ENCODE data around the gene ERG. TPM values are rescaled to one million over a fixed set of nuclear protein-coding genes. Genes with fewer than 3 reads are reported as not detected.

The ERG gene
- not detected in 2 replicates for total RNA-seq (2014; rRNA removed; shearing (Covaris generic))

GRCh38 chr21:38498057-38498833, at the start of gene ERG:
ERG (minus strand) TSS chr21:38498477; CDS start chr21:38498380, 97 bp downstream.
- no peak for DNase-seq (ENCODE audit: low read depth)

GRCh38 chr21:38544661-38545060, 46.4 kb upstream of the ERG start:
- peak; percentile 8 for DNase-seq (ENCODE audit: low read depth)

- DNase-seq (ENCODE audit: low read depth), result no peak
These were observed 44.0 kb upstream of the ERG start for GRCh38 chr21:38542263-38542662.

GRCh38 chr21:38538353-38538752, 40.1 kb upstream of the ERG start:
- DNase-seq (ENCODE audit: low read depth), result no peak

- DNase-seq (ENCODE audit: low read depth), result peak; percentile 11
These were observed 36.3 kb upstream of the ERG start for GRCh38 chr21:38534591-38534990.

- no peak for DNase-seq (ENCODE audit: low read depth)
These were observed 35.6 kb upstream of the ERG start for GRCh38 chr21:38533887-38534286.

GRCh38 chr21:38531591-38531990, 33.3 kb upstream of the ERG start:
- no peak for DNase-seq (ENCODE audit: low read depth)

- DNase-seq (ENCODE audit: low read depth), result no peak
These were observed 32.8 kb upstream of the ERG start for GRCh38 chr21:38531039-38531541.

GRCh38 chr21:38527737-38528136, 29.5 kb upstream of the ERG start:
- DNase-seq (ENCODE audit: low read depth), result no peak

GRCh38 chr21:38525454-38525853, 27.2 kb upstream of the ERG start:
- no peak for DNase-seq (ENCODE audit: low read depth)

- DNase-seq (ENCODE audit: low read depth), result no peak
These were observed 26.2 kb upstream of the ERG start for GRCh38 chr21:38524168-38525153.

GRCh38 chr21:38520511-38520910, 22.2 kb upstream of the ERG start:
- peak; percentile 33 for DNase-seq (ENCODE audit: low read depth)

- peak; percentile 14 for DNase-seq (ENCODE audit: low read depth)
These were observed 13.5 kb upstream of the ERG start for GRCh38 chr21:38511662-38512243.

GRCh38 chr21:38511198-38511597, 12.9 kb upstream of the ERG start:
- no peak for DNase-seq (ENCODE audit: low read depth)

- DNase-seq (ENCODE audit: low read depth), result no peak
These were observed 9.2 kb upstream of the ERG start for GRCh38 chr21:38507374-38507942.

- DNase-seq (ENCODE audit: low read depth), result peak; percentile 67
These were observed 8.5 kb upstream of the ERG start for GRCh38 chr21:38506661-38507281.

GRCh38 chr21:38505654-38506523, 7.6 kb upstream of the ERG start:
- DNase-seq (ENCODE audit: low read depth), result peak; percentile 75

GRCh38 chr21:38504066-38504465, 5.8 kb upstream of the ERG start:
- no peak for DNase-seq (ENCODE audit: low read depth)

- peak; percentile 92 for DNase-seq (ENCODE audit: low read depth)
These were observed 5.3 kb upstream of the ERG start for GRCh38 chr21:38503583-38503982.

GRCh38 chr21:38500073-38500472, 1.8 kb upstream of the ERG start:
- no peak for DNase-seq (ENCODE audit: low read depth)
